ENCODE measurements around the gene PCDHA6. TPM values are rescaled to one million over a fixed set of nuclear protein-coding genes. Genes with fewer than 3 reads are reported as not detected.

Gene PCDHA6
- polyA plus RNA-seq, 1 of the 3 experiments (the other 2 are of a cell fraction), result 0.02 TPM

GRCh38 chr5:140796718-140797095 lies 31.1 kb upstream of the PCDHA6 start (continued):
- TF ChIP-seq REST (IDR thresholded peaks at IDR 0.05; ENCODE audit: low read depth, low read length) (no peak), CTCF (IDR thresholded peaks at IDR 0.05) (no peak), FOXJ3 (CRISPR knock-in tag; IDR thresholded peaks at IDR 0.05) (no peak), RAD21 (IDR thresholded peaks at IDR 0.05; ENCODE audit: low read length) (no peak), ELF1 (IDR thresholded peaks at IDR 0.05) (no peak), RFX5 (IDR thresholded peaks at IDR 0.05; ENCODE audit: low read length) (no peak), USF1 (IDR thresholded peaks at IDR 0.05; ENCODE audit: borderline replicate concordance, low read depth) (no peak), IRF3 (IDR thresholded peaks at IDR 0.05; ENCODE audit: low read depth, low read length) (no peak), SIN3A (IDR thresholded peaks at IDR 0.05; ENCODE audit: borderline replicate concordance, low read depth, low read length) (no peak)
- TF ChIP-seq, protein P1, sequence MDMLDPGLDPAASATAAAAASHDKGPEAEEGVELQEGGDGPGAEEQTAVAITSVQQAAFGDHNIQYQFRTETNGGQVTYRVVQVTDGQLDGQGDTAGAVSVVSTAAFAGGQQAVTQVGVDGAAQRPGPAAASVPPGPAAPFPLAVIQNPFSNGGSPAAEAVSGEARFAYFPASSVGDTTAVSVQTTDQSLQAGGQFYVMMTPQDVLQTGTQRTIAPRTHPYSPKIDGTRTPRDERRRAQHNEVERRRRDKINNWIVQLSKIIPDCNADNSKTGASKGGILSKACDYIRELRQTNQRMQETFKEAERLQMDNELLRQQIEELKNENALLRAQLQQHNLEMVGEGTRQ (IDR thresholded peaks at IDR 0.05; ENCODE audit: borderline replicate concordance, low read depth, low read length), result no peak

DNA sequence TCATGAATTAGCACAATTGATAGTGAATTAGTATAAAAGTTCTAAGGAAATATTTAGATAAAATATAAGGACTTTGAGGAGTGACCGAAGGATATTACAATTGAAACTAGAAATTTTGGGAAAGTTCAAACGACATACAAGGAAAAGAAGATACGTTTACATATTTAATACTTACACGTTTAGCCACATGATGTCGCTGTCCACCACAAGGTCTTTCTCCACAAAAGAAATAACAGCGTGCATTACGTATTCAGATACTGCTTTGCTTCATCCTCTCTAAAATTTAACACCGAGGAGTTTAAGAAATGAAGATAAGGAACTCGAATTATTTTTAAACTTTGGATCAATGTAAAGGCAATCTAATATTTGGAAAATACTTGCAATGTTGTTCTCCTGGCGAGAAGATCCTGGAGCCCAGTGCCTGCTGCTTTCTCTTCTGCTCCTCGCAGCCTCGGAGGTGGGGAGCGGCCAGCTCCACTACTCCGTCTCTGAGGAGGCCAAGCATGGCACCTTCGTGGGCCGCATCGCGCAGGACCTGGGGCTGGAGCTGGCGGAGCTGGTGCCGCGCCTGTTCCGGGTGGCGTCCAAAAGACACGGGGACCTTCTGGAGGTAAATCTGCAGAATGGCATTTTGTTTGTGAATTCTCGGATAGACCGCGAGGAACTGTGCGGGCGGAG lies 26.8 kb upstream of the PCDHA6 start, which contains the start of gene PCDHA3:
Gene PCDHA3 (plus strand): TSS at position 242 of the 678 bp plus-strand sequence.
- no peaks in the 10 kb centered on the region for H3K36me3 ChIP-seq (replicated peaks in 1 of 2; ENCODE audit: control insufficient read depth in 1 of 2, insufficient read depth in 2 of 2, low read length in 1 of 2)
- H3K9me2 ChIP-seq, result no peaks in the 10 kb centered on the region
- TF ChIP-seq JUND (IDR thresholded peaks at IDR 0.05) (no peak), MEF2A (IDR thresholded peaks at IDR 0.05; ENCODE audit: borderline replicate concordance, low read depth) (no peak)
- ChIA-PET CTCF (no interaction called here), POLR2A (no interaction called here)
- H3K27ac ChIP-seq (ENCODE audit: low read depth in 2 of 2, low read length in 1 of 2), result no peak within 1 kb of the TSS
- no peak within 1 kb of the TSS for H3K9ac ChIP-seq
- no peaks in the 10 kb centered on the region for H3K27me3 ChIP-seq (ENCODE audit: insufficient read depth)
- H3K4me1 ChIP-seq (ENCODE audit: control insufficient read depth in 1 of 2, insufficient read depth in 2 of 2, low read depth in 1 of 2, low read length in 1 of 2), result no peaks in the 10 kb centered on the region; a peak in 1 of 4 replicates
- H4K20me1 ChIP-seq (ENCODE audit: insufficient read depth), result no peaks in the 10 kb centered on the region
- H3K4me3 ChIP-seq (ENCODE audit: low read depth in 2 of 2, low read length in 1 of 2), result no peak within 1 kb of the TSS; a peak in 1 of 4 replicates
- WGBS (ENCODE audit: low lambda C conversion rate), result 56% methylated on average over 27 of the region's 29 CpGs
- no peak for DNase-seq
- peaks cover 19% of the 10 kb centered on the region; the same call in 1 of the 2 replicates for H3K9me3 ChIP-seq
- no peak within 1 kb of the TSS for H3K4me2 ChIP-seq
- no peaks in the 10 kb centered on the region for H3K79me2 ChIP-seq (ENCODE audit: insufficient read depth)
- H2AFZ ChIP-seq (ENCODE audit: low read depth), result no peak within 1 kb of the TSS
- no peaks in the 10 kb centered on the region for H3F3A ChIP-seq (replicated peaks; ENCODE audit: insufficient read depth)
